OCI-LY1 (cell line): ENCODE data around the gene PATZ1.
A peak's percentile ranks its signal among the peaks of the same experiment; 100 is the strongest.
"Not testable (repeated sequence)": the region's sequence is repeated elsewhere in the genome, so short reads cannot be mapped to it uniquely, and the experiment has no call there.

ENCODE experiments used
- H2AFZ ChIP-seq: fragments of 200-600 bp; sonication (generic), shearing (Covaris generic); 2 replicates; pipeline ENCODE4 v1.6.0; 2014; ENCODE audit warnings: antibody characterized with exemption, mild to moderate bottlenecking, low read length
- H3F3A ChIP-seq: fragments of 200-600 bp; sonication (generic), shearing (Covaris generic); 2 replicates; pipeline ENCODE4 v1.6.0; 2014; ENCODE audit warnings: mild to moderate bottlenecking, antibody characterized with exemption, low read length, moderate library complexity; ENCODE audit not compliant: insufficient read depth
- H3K27ac ChIP-seq: fragments of 200-600 bp; sonication (generic); 2 replicates; pipeline ENCODE4 v1.5.1; 2014; ENCODE audit warnings: low read length, mixed run types, mild to moderate bottlenecking, low read depth; ENCODE audit not compliant: poor library complexity, severe bottlenecking
- H3K27me3 ChIP-seq: fragments of 200-600 bp; sonication (generic); 2 replicates; pipeline ENCODE4 v1.6.0; 2014; ENCODE audit warnings: antibody characterized with exemption, mild to moderate bottlenecking, low read length, moderate library complexity; ENCODE audit not compliant: insufficient read depth
- H3K36me3 ChIP-seq: fragments of 200-600 bp; sonication (generic); 2 replicates; pipeline ENCODE4 v1.6.1; 2014; ENCODE audit warnings: mild to moderate bottlenecking, antibody characterized with exemption, low read length, moderate library complexity, mixed read lengths; ENCODE audit not compliant: insufficient read depth
- H3K4me1 ChIP-seq: fragments of 200-600 bp; sonication (generic); 2 replicates; pipeline ENCODE4 v1.5.1; 2014; ENCODE audit warnings: mild to moderate bottlenecking, low read length, moderate library complexity; ENCODE audit not compliant: insufficient read depth, severe bottlenecking
- H3K4me2 ChIP-seq: fragments of 200-600 bp; sonication (generic), shearing (Covaris generic); 2 replicates; pipeline ENCODE4 v1.6.1; 2014; ENCODE audit warnings: low read length
- H3K4me3 ChIP-seq: fragments of 200-600 bp; sonication (generic); 2 replicates; pipeline ENCODE4 v1.5.1; 2014; ENCODE audit warnings: low read length, low read depth, mild to moderate bottlenecking, mixed read lengths; ENCODE audit not compliant: poor library complexity, severe bottlenecking
- H3K79me2 ChIP-seq: fragments of 200-600 bp; shearing (Covaris generic); 2 replicates; pipeline ENCODE4 v1.6.1; 2016; ENCODE audit warnings: mixed run types, low read length, mixed read lengths; ENCODE audit not compliant: insufficient read depth
- H3K9ac ChIP-seq: fragments of 200-600 bp; sonication (generic), shearing (Covaris generic); 2 replicates; pipeline ENCODE4 v1.6.1; 2014; ENCODE audit warnings: mild to moderate bottlenecking, low read length, mixed read lengths
- H3K9me2 ChIP-seq: fragments of 200-600 bp; sonication (generic), shearing (Covaris generic); 2 replicates; pipeline ENCODE4 v1.6.1; 2014; ENCODE audit warnings: low read depth, mild to moderate bottlenecking, low read length, mixed read lengths
- H3K9me3 ChIP-seq: fragments of 200-600 bp; shearing (Covaris generic); 2 replicates; pipeline ENCODE4 v1.6.1; 2014; ENCODE audit warnings: low read length, mixed read lengths
- H4K20me1 ChIP-seq: fragments of 200-600 bp; sonication (generic), shearing (Covaris generic); 2 replicates; pipeline ENCODE4 v1.6.0; 2016; ENCODE audit warnings: mild to moderate bottlenecking, low read length; ENCODE audit not compliant: insufficient read depth
- EZH2 ChIP-seq: fragments of 200-600 bp; sonication (generic), shearing (Covaris generic); IDR thresholded peaks from 2 replicates; pipeline ENCODE4 v1.8.0; 2017; ENCODE audit warnings: borderline replicate concordance, mixed run types, mild to moderate bottlenecking, antibody characterized with exemption, low read length, moderate library complexity, mixed read lengths
- TF ChIP-seq, protein P1 (sequence below): fragments of 200-600 bp; sonication (generic), shearing (Covaris generic); IDR thresholded peaks from 2 replicates; pipeline ENCODE4 v1.5.1; 2017; ENCODE audit warnings: mild to moderate bottlenecking, antibody characterized with exemption, low read length, moderate library complexity, mixed read lengths

Gene PATZ1

GRCh38 chr22:31348766-31349165, 2.6 kb upstream of the PATZ1 start:
- Histone ChIP-seq H3K9me2 (no peaks in the 10 kb centered on the region), H3K9ac (no peak overlapping the region), H3K4me2 (no peak overlapping the region)

DNA sequence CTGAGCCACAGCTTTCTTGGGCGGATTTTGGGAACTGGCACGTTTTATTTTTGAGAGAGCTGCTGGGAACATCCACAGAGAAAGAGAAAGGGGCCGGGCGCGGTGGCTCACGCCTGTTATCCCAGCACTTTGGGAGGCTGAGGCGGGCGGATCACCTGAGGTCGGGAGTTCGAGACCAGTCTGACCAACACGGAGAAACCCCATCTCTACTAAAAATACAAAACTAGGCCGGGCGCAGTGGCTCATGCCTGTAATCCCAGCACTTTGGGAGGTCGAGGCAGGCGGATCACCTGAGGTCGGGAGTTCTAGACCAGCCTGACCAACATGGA, 1.8 kb upstream of the PATZ1 start:
- H3K9ac ChIP-seq = peak overlapping the region; percentile 77; the same call in 1 of the 2 replicates
- not testable (repeated sequence) for H3K27me3 ChIP-seq

More at GRCh38 chr22:31348766-31349165, 2.6 kb upstream of the PATZ1 start:
- H3F3A ChIP-seq = 0 out of 2 replicates have a peak, but pooled peaks cover 7% of the 10 kb centered on the region
- H3K4me3 ChIP-seq = no peak overlapping the region
- TF ChIP-seq EZH2 = no peak
- TF ChIP-seq, protein P1, sequence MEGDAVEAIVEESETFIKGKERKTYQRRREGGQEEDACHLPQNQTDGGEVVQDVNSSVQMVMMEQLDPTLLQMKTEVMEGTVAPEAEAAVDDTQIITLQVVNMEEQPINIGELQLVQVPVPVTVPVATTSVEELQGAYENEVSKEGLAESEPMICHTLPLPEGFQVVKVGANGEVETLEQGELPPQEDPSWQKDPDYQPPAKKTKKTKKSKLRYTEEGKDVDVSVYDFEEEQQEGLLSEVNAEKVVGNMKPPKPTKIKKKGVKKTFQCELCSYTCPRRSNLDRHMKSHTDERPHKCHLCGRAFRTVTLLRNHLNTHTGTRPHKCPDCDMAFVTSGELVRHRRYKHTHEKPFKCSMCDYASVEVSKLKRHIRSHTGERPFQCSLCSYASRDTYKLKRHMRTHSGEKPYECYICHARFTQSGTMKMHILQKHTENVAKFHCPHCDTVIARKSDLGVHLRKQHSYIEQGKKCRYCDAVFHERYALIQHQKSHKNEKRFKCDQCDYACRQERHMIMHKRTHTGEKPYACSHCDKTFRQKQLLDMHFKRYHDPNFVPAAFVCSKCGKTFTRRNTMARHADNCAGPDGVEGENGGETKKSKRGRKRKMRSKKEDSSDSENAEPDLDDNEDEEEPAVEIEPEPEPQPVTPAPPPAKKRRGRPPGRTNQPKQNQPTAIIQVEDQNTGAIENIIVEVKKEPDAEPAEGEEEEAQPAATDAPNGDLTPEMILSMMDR = no peak
- H3K79me2 ChIP-seq = peaks cover 16% of the 10 kb centered on the region
- no peaks in the 10 kb centered on the region for H3K27me3 ChIP-seq
- H3K4me1 ChIP-seq = peaks cover 28% of the 10 kb centered on the region
- H2AFZ ChIP-seq = no peak overlapping the region
- H3K27ac ChIP-seq = no peak overlapping the region
- no peaks in the 10 kb centered on the region for H4K20me1 ChIP-seq
- peaks cover 15% of the 10 kb centered on the region for H3K36me3 ChIP-seq
- no peaks in the 10 kb centered on the region for H3K9me3 ChIP-seq

DNA sequence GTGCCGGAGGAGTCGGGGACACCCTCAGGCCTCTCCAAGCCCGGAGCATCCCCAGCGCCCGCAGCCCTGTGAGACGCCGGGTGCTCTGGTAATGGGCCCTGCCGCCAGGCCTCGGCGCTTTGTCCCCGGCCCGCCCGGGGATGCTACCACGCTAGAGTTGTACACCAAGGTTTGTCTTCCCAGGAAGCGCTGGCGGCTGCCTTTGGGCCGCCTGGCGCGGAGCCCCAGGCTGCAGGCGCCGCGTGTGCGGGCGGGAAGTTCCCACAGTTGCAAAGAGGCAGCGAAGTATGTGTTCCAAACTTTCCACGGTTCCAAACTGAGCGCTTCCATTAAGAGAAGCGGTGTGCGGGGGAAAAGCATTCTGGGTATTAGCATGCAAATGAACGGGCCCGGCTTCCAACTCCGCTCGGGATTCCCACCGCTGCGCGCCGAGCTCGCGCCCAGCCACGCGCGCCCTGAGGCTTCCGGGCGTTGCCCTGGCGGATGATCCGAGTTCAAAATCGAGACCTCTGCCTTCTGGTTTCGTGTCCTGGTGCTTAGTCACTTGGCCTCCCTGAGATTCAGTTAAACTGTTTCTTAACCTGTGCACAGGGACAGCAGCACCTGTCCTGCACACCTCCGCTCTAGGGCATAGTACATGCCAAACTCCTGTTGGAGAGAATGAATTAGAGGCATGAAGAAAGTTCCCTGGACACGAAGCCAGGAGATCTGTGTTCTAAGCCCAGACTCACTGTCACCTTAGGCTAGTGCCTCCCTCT, 1.3 kb upstream of the PATZ1 start:
- Histone ChIP-seq H3K9me3 (no peaks in the 10 kb centered on the region), H3K79me2 (peaks cover 26% of the 10 kb centered on the region), H3K9me2 (no peaks in the 10 kb centered on the region), H3K4me2 (peak overlapping the region; percentile 79), H3K9ac (peak overlapping the region; percentile 77), H4K20me1 (no peaks in the 10 kb centered on the region), H3K4me3 (peak overlapping the region; percentile 63), H2AFZ (no peak overlapping the region), H3K27me3 (no peaks in the 10 kb centered on the region), H3K27ac (peak overlapping the region; percentile 50), H3F3A (0 out of 2 replicates have a peak, but pooled peaks cover 7% of the 10 kb centered on the region), H3K36me3 (peaks cover 29% of the 10 kb centered on the region), H3K4me1 (peaks cover 42% of the 10 kb centered on the region)
- TF ChIP-seq, protein P1 = no peak
- no peak for TF ChIP-seq EZH2

More for the DNA sequence above, 1.8 kb upstream of the PATZ1 start:
- Histone ChIP-seq H3K4me3 (peak overlapping the region; percentile 63), H3K36me3 (peaks cover 23% of the 10 kb centered on the region), H3K27ac (peak overlapping the region; percentile 50), H3K4me1 (peaks cover 36% of the 10 kb centered on the region), H3K79me2 (peaks cover 24% of the 10 kb centered on the region), H3K4me2 (peak overlapping the region; percentile 79; the same call in 1 of the 2 replicates)
- not testable (repeated sequence) for H4K20me1 ChIP-seq, H3F3A ChIP-seq, H3K9me3 ChIP-seq, H2AFZ ChIP-seq, H3K9me2 ChIP-seq
